ENCODE data around the gene PROSER2.

DNA sequence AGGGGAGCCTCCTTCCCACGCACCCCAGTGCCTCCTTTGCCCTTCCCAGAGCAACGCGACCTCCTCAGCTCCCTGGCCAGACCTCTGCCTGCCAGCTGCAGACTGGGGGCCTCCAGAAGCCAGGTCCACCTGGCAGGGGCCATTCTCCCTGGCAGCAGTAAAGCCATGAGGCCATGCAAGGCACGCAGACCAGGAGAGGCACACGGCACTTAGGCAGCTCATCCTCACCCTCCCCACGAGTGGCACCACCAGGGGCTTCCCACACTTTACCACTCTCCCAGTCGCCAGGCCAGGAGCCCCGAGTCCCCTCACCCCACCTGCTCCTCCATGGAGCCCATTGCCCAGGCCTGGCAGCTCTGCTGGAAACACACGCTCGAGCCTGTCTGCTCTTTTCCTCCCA lies 85.4 kb downstream of the PROSER2 start:
- TF ChIP-seq CTCF (IDR thresholded peaks at IDR 0.05), result no peak
- TF ChIP-seq POLR2A (IDR thresholded peaks at IDR 0.05), result no peak

All from uterus (tissue), 2 donors.